Neuronal stem cell (in vitro differentiated cells): ENCODE measurements around the gene RCOR3.
A peak's percentile ranks its signal among the peaks of the same experiment; 100 is the strongest.
"Not testable (repeated sequence)": the region's sequence is repeated elsewhere in the genome, so short reads cannot be mapped to it uniquely, and the experiment has no call there.

Source experiments
- DNase-seq: peaks from one replicate; pipeline ENCODE4 v3.0.0-alpha.2; 2013; ENCODE audit warnings: low spot score
- H2AFZ ChIP-seq: one replicate; pipeline ENCODE4 v1.6.1; 2013; ENCODE audit warnings: mild to moderate bottlenecking, low read length, inconsistent platforms
- H2AK5ac ChIP-seq: 2 replicates; pipeline ENCODE4 v1.6.1; 2013; ENCODE audit warnings: low read depth, mild to moderate bottlenecking, inconsistent platforms, low read length, moderate library complexity, mixed read lengths
- H2BK120ac ChIP-seq: 2 replicates; pipeline ENCODE4 v1.6.1; 2013; ENCODE audit warnings: low read depth, mild to moderate bottlenecking, inconsistent platforms, low read length, moderate library complexity, mixed read lengths
- H2BK12ac ChIP-seq: one replicate; pipeline ENCODE4 v1.6.1; 2013; ENCODE audit warnings: low read length, inconsistent platforms
- H2BK15ac ChIP-seq: 2 replicates; pipeline ENCODE4 v1.6.1; 2013; ENCODE audit warnings: mild to moderate bottlenecking, low read length, inconsistent platforms, mixed read lengths
- H2BK5ac ChIP-seq: one replicate; pipeline ENCODE4 v1.6.1; 2013; ENCODE audit warnings: inconsistent platforms, mild to moderate bottlenecking, low read length, moderate library complexity
- H3K14ac ChIP-seq: one replicate; pipeline ENCODE4 v1.6.1; 2013; ENCODE audit warnings: low read length, inconsistent platforms
- H3K18ac ChIP-seq: 2 replicates; pipeline ENCODE4 v1.6.1; 2013; ENCODE audit warnings: low read length, inconsistent platforms
- H3K23ac ChIP-seq: 2 replicates; pipeline ENCODE4 v1.6.1; 2013; ENCODE audit warnings: low read depth, mild to moderate bottlenecking, mixed read lengths, low read length, inconsistent platforms; ENCODE audit not compliant: poor library complexity
- H3K27ac ChIP-seq: replicated peaks from 3 replicates; pipeline ENCODE4 v1.5.1; 2013; ENCODE audit warnings: low read length, inconsistent platforms
- H3K27me3 ChIP-seq, 3 experiments: 2 replicates each; pipeline ENCODE4 v1.6.1; 2013; ENCODE audit warnings: low read length in 3 of 3, mild to moderate bottlenecking in 2 of 3, inconsistent platforms in 1 of 3, low read depth in 1 of 3, mixed read lengths in 1 of 3, moderate library complexity in 1 of 3; ENCODE audit not compliant: control insufficient read depth in 3 of 3, insufficient read depth in 3 of 3
- H3K36me3 ChIP-seq, 2 donors: replicated peaks in 1 of 2; 2 replicates each; pipeline ENCODE4 v1.6.1; 2013; ENCODE audit warnings: low read length in 2 of 2; ENCODE audit not compliant: control insufficient read depth in 2 of 2, insufficient read depth in 2 of 2
- H3K4ac ChIP-seq: 2 replicates; pipeline ENCODE4 v1.6.1; 2013; ENCODE audit warnings: inconsistent platforms, mild to moderate bottlenecking, low read length, moderate library complexity
- H3K4me1 ChIP-seq, 2 donors: 1 replicate in 1 of 2; 2 replicates in 1 of 2; pipeline ENCODE4 v1.6.1; 2013; ENCODE audit warnings: low read length in 2 of 2, low read depth in 1 of 2; ENCODE audit not compliant: control insufficient read depth in 2 of 2, insufficient read depth in 1 of 2
- H3K4me2 ChIP-seq: one replicate; pipeline ENCODE4 v1.6.1; 2013; ENCODE audit warnings: mild to moderate bottlenecking, low read length, inconsistent platforms; ENCODE audit not compliant: insufficient read depth, poor library complexity, severe bottlenecking
- H3K4me3 ChIP-seq, 2 donors: 2 replicates each; pipeline ENCODE4 v1.5.1; 2013; ENCODE audit warnings: low read length in 2 of 2, mild to moderate bottlenecking in 2 of 2, inconsistent platforms in 1 of 2, moderate library complexity in 1 of 2
- H3K79me1 ChIP-seq: one replicate; pipeline ENCODE4 v1.6.1; 2013; ENCODE audit warnings: low read depth, mild to moderate bottlenecking, inconsistent platforms, low read length, moderate library complexity
- H3K9ac ChIP-seq: one replicate; pipeline ENCODE4 v1.6.1; 2013; ENCODE audit warnings: mild to moderate bottlenecking, low read depth, low read length, inconsistent platforms; ENCODE audit not compliant: poor library complexity
- H3K9me3 ChIP-seq, 2 donors: replicated peaks in 1 of 2; 2 replicates each; pipeline versions ENCODE3 to v1.6.1; 2013; ENCODE audit warnings: low read length in 2 of 2, mild to moderate bottlenecking in 2 of 2, inconsistent platforms in 1 of 2, low read depth in 1 of 2, mixed read lengths in 1 of 2, moderate library complexity in 1 of 2; ENCODE audit not compliant: control insufficient read depth in 2 of 2, insufficient read depth in 1 of 2
- H4K8ac ChIP-seq: one replicate; pipeline ENCODE4 v1.6.1; 2013; ENCODE audit warnings: low read depth, mild to moderate bottlenecking, inconsistent platforms, low read length, moderate library complexity
- H4K91ac ChIP-seq: one replicate; pipeline ENCODE4 v1.6.1; 2013; ENCODE audit warnings: low read length, low read depth, mild to moderate bottlenecking, inconsistent platforms; ENCODE audit not compliant: poor library complexity
- WGBS, 2 donors: extraction: QIAGEN DNeasy Blood & Tissue Kit; methylation state at CpG; one replicate each; pipeline ENCODE4 v1.1.7; 2013; ENCODE audit warnings: missing lambda C conversion rate in 2 of 2, mixed read lengths in 1 of 2; ENCODE audit not compliant: insufficient read length in 2 of 2, insufficient replicate concordance in 1 of 2; ENCODE audit errors: extremely low coverage in 2 of 2; 5-methylcytosine and 5-hydroxymethylcytosine counted together

RCOR3 gene

DNA sequence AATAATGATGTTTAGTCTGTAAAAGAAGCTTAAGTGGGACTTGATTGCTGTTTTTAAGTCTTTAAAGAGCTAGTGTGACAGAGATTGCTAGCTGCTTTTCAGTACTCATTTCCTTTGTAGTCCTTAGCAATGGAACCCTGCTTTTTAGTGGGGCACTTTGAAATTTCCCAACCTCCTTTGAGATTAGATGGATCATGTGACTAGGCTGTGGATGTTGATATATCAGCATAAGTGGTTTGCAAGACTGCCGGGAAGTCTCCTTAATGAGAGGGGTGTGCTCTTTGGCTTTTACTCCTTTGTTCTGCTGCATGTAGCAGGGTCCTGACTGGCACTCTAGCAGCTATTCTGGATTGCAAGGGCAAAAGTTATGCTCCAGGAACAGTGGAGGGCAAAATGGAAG lies 11.2 kb upstream of the RCOR3 start:
- Histone ChIP-seq H3K9ac (no peak overlapping the region), H2BK120ac (no peak overlapping the region), H3K27ac (peak overlapping the region; percentile 42)

DNA sequence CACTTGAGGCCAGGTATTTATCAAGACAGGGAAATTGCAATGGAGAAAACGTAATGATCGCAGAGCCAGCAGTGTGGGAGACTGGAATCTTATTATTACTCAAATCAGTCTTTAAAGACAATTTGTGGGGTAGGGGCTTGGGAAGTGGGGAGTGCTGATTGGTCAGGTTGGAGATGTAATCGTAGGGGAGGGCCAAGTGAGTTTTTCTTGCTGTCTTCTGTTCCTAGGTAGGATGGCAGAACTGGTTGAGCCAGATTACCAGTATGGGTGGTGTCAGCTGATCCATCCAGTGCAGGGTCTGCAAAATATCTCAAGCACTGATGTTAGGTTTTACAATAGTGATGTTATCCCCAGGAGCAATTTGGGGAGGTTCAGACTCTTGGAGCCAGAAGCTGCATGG lies 9.6 kb upstream of the RCOR3 start:
- not testable (repeated sequence) for H3K4me2 ChIP-seq, H3K9ac ChIP-seq, H3K9me3 ChIP-seq, H2AK5ac ChIP-seq, H2AFZ ChIP-seq, DNase-seq, H3K4me1 ChIP-seq, H2BK15ac ChIP-seq, H2BK12ac ChIP-seq, H3K18ac ChIP-seq, H3K27ac ChIP-seq, H3K4me3 ChIP-seq, H2BK5ac ChIP-seq, H3K14ac ChIP-seq, H3K23ac ChIP-seq, H3K4ac ChIP-seq, H2BK120ac ChIP-seq, H4K91ac ChIP-seq, H3K36me3 ChIP-seq, H3K79me1 ChIP-seq, H4K8ac ChIP-seq
- H3K27me3 ChIP-seq = peaks cover 0 to 28% (median 0%) of the 10 kb centered on the region in 3 experiments
- WGBS, 2 donors = no CpG with 5 or more reads among the region's 3 CpGs

More for the DNA sequence above, 11.2 kb upstream of the RCOR3 start:
- no peak overlapping the region for H3K23ac ChIP-seq
- no peak overlapping the region for H3K14ac ChIP-seq
- H3K9me3 ChIP-seq = no peaks in the 10 kb centered on the region
- H2BK5ac ChIP-seq = no peak overlapping the region
- no CpG with 5 or more reads among the region's 1 CpG for WGBS, 2 donors
- H3K4ac ChIP-seq = no peak overlapping the region
- H2BK15ac ChIP-seq = no peak overlapping the region
- no peaks in the 10 kb centered on the region for H3K36me3 ChIP-seq
- H3K18ac ChIP-seq = no peak overlapping the region
- peaks cover 0 to 34% (median 0%) of the 10 kb centered on the region in 3 experiments for H3K27me3 ChIP-seq
- peak overlapping the region; percentile 65 for H2AFZ ChIP-seq
- H2AK5ac ChIP-seq = no peak overlapping the region
- no peak overlapping the region for H2BK12ac ChIP-seq
- no peak for DNase-seq
- no peak overlapping the region for H4K91ac ChIP-seq
- no peak overlapping the region for H3K4me2 ChIP-seq
- H4K8ac ChIP-seq = no peak overlapping the region
- peaks cover 3% of the 10 kb centered on the region in 2 donors for H3K4me1 ChIP-seq
- no peak overlapping the region for H3K4me3 ChIP-seq
- H3K79me1 ChIP-seq = no peaks in the 10 kb centered on the region

DNA sequence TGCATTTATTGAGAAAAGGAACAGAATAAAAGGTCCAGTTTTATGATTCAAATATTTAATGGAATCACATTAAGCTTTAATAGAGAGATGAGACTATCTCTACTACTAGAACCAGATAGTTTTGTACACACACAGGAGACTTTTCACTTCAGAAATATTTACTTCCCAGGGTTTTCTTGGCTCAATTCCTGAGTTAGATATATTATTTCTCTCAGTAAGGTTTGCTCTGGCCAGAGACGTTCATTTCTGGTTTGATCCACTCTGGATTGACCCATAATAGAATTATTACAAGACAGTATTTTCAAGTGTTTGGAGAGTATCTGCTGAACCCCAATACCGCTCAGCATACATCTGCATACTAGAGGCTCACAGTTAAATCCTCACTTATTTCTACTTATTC lies 1.3 kb upstream of the RCOR3 start:
- no peak for DNase-seq
- Histone ChIP-seq H3K27ac (peak overlapping the region; percentile 100), H3K4me1 (peaks cover 0 to 5% of the 10 kb centered on the region in 2 donors), H3K4me3 (peak overlapping the region; percentile 83 to 99), H3K9me3 (no peaks in the 10 kb centered on the region), H4K91ac (no peak overlapping the region), H2AFZ (peak overlapping the region; percentile 100), H3K18ac (no peak overlapping the region), H2BK5ac (no peak overlapping the region), H3K14ac (no peak overlapping the region), H3K9ac (no peak overlapping the region), H2BK12ac (no peak overlapping the region), H3K4me2 (peak overlapping the region; percentile 91), H3K36me3 (peaks cover 0 to 10% of the 10 kb centered on the region in 2 donors), H3K23ac (no peak overlapping the region), H2AK5ac (no peak overlapping the region), H2BK15ac (no peak overlapping the region), H3K79me1 (no peaks in the 10 kb centered on the region), H3K4ac (no peak overlapping the region), H4K8ac (no peak overlapping the region), H2BK120ac (no peak overlapping the region), H3K27me3 (no peaks in the 10 kb centered on the region)
- no CpG with 5 or more reads among the region's 2 CpGs for WGBS, 2 donors

DNA sequence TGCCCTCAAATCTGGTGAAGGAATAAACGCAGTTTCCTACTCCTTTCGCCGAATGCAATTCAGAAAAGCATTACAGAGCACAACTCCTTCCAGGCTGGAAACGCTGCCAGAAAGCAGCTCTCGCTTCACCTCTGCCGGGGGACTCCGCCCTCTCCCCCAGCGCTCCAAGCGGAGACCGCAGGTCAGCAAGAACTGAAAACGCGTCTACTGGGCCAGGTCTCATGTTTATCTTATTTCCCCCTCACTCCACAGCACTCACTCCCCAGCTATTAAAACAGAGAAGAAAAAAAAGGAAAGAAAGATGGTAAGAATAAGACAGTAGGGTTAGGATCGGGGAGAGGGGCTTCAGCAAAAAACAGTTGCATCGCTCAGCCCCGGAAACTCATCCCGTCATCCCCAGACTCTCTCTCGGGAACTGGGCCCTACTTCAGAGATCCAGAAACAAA lies 833 bp upstream of the RCOR3 start:
- H2BK12ac ChIP-seq = no peak overlapping the region
- H3K4ac ChIP-seq = no peak overlapping the region
- H3K79me1 ChIP-seq = no peaks in the 10 kb centered on the region
- peak overlapping the region; percentile 91 for H3K4me2 ChIP-seq
- H3K9me3 ChIP-seq = no peaks in the 10 kb centered on the region
- H2BK5ac ChIP-seq = peak overlapping the region; percentile 94
- no peak overlapping the region for H4K91ac ChIP-seq
- no CpG with 5 or more reads among the region's 17 CpGs for WGBS, 2 donors
- peak overlapping the region; percentile 83 to 99 for H3K4me3 ChIP-seq
- H3K4me1 ChIP-seq = peaks cover 0 to 5% of the 10 kb centered on the region in 2 donors
- DNase-seq = no peak
- H3K27ac ChIP-seq = peak overlapping the region; percentile 100
- no peak overlapping the region for H4K8ac ChIP-seq
- no peaks in the 10 kb centered on the region for H3K27me3 ChIP-seq
- peak overlapping the region; percentile 100 for H2AFZ ChIP-seq
- H2BK15ac ChIP-seq = peak overlapping the region; percentile 67
- H2AK5ac ChIP-seq = peak overlapping the region; percentile 98
- H3K14ac ChIP-seq = peak overlapping the region; percentile 99
- peak overlapping the region; percentile 91 for H2BK120ac ChIP-seq
- peak overlapping the region; percentile 100 for H3K9ac ChIP-seq
- H3K36me3 ChIP-seq = peaks cover 0 to 13% of the 10 kb centered on the region in 2 donors
- peak overlapping the region; percentile 100 for H3K23ac ChIP-seq
- H3K18ac ChIP-seq = peak overlapping the region; percentile 99
